Epithelial cell of esophagus (primary cell): ENCODE measurements around the gene TGFBR1.

Experiments used
- DNase-seq: peaks from one replicate; pipeline ENCODE4 v3.0.0; 2010; ENCODE audit warnings: low read depth
- H3K4me3 ChIP-seq: 2 replicates; pipeline ENCODE4 v1.5.1; 2011; ENCODE audit warnings: mild to moderate bottlenecking, low read length, control low read depth
- CTCF ChIP-seq: IDR thresholded peaks from 2 replicates; pipeline ENCODE4 v1.5.1; 2011; ENCODE audit warnings: low read depth, mild to moderate bottlenecking, low read length, control low read depth, inconsistent platforms; ENCODE audit not compliant: insufficient read depth; ENCODE audit errors: missing control alignments

Gene TGFBR1

DNA sequence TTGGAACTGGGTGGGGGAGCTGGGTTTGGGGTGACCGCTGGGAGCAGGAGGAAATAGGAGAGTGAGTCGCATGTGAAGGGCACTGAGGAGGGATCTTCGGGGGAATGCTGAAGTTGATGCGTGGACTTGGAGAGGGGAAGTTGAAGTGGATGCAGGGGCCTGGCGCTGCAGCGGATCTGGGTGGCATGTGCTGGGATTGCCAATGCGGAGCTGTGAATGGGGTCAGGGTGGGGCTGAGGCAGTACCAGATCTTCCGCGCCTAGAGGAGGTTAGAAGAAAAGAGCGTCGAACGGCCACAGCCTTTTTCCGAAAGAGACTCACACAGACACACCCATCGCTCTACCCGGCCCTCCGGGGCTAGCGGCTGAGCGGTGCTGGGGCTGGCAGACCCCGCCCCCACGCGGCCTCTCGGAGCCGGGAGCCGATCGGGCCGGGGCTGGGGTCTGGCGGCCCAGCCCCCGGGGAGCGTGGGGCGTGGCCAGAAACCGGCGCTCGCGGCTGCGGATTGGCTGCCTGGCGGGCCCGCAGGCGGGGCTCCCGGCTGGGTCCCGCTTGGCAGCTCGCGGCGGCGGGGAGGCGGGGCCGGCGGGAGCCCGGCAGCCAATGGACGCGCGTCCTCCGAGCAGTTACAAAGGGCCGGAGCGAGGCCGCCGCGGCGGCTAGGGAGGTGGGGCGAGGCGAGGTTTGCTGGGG, at the start of gene TGFBR1:
Gene TGFBR1, plus strand, starts transcription at position 655 of the 693 bp plus-strand sequence. CDS start 93 bp downstream, outside the sequence.
- TF ChIP-seq CTCF: no peak
- DNase-seq: peak; percentile 96
- H3K4me3 ChIP-seq: peak within 1 kb of the TSS; percentile 66

GRCh38 chr9:99055384-99055783, 49.5 kb upstream of the TGFBR1 start:
- peak; percentile 91 for DNase-seq
- H3K4me3 ChIP-seq: no peak overlapping the region
- TF ChIP-seq CTCF: no peak

GRCh38 chr9:99056186-99056585, 48.7 kb upstream of the TGFBR1 start:
- no peak overlapping the region for H3K4me3 ChIP-seq
- no peak for TF ChIP-seq CTCF
- DNase-seq: no peak

GRCh38 chr9:99056886-99057664, 47.8 kb upstream of the TGFBR1 start:
- no peak for TF ChIP-seq CTCF
- no peak overlapping the region for H3K4me3 ChIP-seq
- peak; percentile 88 for DNase-seq

DNA sequence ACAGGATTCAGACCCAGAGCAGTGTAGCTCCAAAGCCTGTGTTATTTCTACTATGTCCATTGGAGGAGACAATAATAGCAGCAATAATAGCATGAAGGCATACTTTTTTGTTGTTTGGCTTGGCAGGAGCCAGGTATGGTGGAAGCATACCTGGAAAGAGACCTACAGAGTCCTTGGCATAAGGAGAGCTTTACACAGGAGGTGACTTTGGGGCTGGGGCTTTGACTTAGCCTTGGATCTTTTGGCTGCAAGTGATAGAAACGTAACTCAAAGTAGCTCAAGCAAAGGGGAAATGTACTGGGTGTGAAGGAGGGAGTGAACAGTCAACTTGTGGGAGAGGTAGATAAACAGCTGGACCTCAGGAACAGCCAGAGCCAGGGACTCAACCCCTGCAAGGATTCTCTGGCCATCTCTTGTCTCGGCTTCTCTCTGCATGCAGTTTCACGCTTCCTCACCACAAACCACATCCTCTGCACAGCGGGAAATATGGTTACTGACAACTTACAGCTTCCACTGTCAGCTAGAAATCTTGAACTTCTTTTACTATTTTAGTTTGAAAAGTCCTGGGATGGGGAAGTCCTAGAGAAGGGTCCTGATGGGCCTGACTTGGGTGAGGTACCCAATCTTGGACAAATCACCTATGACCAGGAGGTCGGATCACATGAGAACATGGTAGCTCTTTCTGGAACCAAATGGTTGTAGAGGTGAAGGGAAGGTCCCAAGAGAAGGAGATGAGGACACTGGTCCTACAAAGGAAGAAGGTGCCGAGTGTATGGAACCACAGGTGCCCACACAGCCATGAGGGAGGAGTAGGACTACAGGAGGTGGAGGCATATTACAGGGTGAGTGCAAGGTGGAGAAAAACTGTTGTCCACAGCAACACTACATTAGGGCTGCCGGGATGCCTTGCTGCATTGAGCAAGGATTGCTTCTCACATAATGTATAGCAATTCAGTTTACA, 47.0 kb upstream of the TGFBR1 start:
- DNase-seq: peak; percentile 57
- TF ChIP-seq CTCF: no peak
- no peak overlapping the region for H3K4me3 ChIP-seq

DNA sequence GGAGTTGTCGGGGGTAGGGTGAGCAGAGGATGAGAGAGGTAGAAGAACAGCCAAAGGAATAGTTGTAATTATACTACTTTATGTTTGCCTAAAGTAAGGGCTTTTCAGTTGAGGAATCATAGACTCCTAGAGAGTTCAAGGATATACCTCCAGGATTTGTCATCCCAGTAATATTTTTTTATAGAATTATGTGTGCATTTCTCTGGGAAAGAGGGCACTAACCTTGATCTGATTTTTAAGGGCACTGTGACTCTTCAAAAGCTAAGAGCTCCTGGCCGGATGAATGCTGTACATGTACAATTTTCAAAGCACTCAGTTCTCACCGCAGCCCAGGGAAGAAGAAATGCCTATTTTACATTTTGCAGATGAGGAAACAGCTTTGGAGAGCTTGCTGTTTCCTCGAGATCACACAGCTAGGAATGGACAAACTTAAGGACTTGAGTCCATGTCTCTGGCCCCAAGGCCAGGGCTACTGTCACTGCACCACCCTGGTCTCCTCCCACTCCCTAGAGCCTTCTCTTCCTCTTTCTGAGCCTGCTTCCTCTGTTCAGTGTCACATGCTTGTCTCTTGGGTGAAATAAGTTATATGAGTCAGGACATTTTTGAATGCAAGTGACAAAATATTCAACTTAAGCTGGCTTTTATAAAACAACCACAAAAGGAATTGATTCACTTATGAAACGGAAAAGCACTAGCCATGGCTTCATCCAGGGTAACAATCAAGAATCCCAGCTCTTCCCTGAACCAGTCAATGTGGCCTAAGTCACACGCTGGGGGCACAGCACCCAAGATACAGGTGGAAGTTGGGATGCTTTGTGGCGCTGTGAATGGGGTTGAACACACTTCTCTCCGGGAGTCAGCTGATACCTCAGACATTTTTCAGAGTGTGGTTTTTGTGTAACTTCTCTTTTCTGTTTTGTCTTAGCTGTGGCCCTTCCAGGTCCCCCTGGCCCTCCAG, 45.7 kb upstream of the TGFBR1 start:
- DNase-seq: no peak
- no peak for TF ChIP-seq CTCF
- no peak overlapping the region for H3K4me3 ChIP-seq
